Bronchial epithelial cell (primary cell): ENCODE measurements around the gene CYP26B1. TPM values are rescaled to one million over a fixed set of nuclear protein-coding genes. Genes with fewer than 3 reads are reported as not detected.
A peak's percentile ranks its signal among the peaks of the same experiment; 100 is the strongest.

ENCODE experiments used
- DNase-seq: peaks from one replicate; pipeline ENCODE4 v3.0.0-alpha.2; 2010; ENCODE audit warnings: low read depth
- FAIRE-seq: peaks from 2 replicates; lab custom pipeline; 2011; peaks lifted over from hg19 to GRCh38; lab: Jason Lieb, UNC
- H3K27me3 ChIP-seq: 2 replicates; pipeline ENCODE4 v1.5.1; 2011; ENCODE audit warnings: low read length; ENCODE audit not compliant: control insufficient read depth, insufficient read depth
- H3K36me3 ChIP-seq: 2 replicates; pipeline ENCODE4 v1.5.1; 2011; ENCODE audit warnings: low read length; ENCODE audit not compliant: control insufficient read depth, insufficient read depth
- H3K4me3 ChIP-seq: 2 replicates; pipeline ENCODE4 v1.5.1; 2011; ENCODE audit warnings: mild to moderate bottlenecking, low read depth, low read length, control low read depth
- total RNA-seq: library from RNA; depleted of rRNA; stranded (reverse); fragments of >200 nt; gene quantifications from 2 replicates; pipeline ENCODE4 v1.2.1, GENCODE V29; 2014
- TF ChIP-seq, protein P1 (sequence below): IDR thresholded peaks from 2 replicates; pipeline ENCODE4 v1.5.1; 2011; ENCODE audit warnings: mild to moderate bottlenecking, moderate library complexity, low read length, control low read depth, inconsistent platforms; ENCODE audit not compliant: insufficient read depth, severe bottlenecking

CYP26B1 gene
- total RNA-seq, 1 donor from 2014 or later = 0.53 TPM

DNA sequence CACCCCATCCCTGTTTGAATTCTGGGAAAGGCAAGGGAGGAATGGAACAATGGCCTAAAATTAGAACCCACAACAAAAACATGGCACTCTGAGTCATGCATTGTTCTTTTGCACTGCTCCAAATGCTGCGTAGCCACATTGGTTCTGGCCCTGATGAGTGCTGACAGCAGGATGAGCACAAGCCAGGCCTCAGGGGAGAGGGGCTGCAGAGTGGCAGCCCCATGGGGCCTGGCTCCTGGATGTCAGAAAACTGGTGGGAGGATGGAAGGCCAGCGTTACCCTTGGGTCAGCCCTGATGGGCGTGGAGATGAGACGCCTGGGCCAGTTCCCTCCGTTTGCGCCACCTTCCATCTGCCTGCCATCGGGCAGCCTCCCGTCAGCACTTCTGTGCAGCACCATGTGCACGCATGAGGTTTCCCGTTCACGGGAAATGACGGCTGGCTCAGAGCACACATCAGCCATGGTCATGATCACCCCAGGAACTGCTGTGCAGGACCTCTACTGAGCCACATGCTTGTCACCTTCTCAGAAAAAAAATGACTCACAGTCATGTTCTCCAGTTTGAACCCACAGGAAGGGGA is 65.6 kb downstream of the CYP26B1 start:
- no peaks in the 10 kb centered on the region for H3K36me3 ChIP-seq
- TF ChIP-seq, protein P1, sequence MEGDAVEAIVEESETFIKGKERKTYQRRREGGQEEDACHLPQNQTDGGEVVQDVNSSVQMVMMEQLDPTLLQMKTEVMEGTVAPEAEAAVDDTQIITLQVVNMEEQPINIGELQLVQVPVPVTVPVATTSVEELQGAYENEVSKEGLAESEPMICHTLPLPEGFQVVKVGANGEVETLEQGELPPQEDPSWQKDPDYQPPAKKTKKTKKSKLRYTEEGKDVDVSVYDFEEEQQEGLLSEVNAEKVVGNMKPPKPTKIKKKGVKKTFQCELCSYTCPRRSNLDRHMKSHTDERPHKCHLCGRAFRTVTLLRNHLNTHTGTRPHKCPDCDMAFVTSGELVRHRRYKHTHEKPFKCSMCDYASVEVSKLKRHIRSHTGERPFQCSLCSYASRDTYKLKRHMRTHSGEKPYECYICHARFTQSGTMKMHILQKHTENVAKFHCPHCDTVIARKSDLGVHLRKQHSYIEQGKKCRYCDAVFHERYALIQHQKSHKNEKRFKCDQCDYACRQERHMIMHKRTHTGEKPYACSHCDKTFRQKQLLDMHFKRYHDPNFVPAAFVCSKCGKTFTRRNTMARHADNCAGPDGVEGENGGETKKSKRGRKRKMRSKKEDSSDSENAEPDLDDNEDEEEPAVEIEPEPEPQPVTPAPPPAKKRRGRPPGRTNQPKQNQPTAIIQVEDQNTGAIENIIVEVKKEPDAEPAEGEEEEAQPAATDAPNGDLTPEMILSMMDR = no peak
- DNase-seq (no peak), FAIRE-seq (peak; percentile 32)
- no peaks in the 10 kb centered on the region for H3K27me3 ChIP-seq
- no peak overlapping the region for H3K4me3 ChIP-seq

DNA sequence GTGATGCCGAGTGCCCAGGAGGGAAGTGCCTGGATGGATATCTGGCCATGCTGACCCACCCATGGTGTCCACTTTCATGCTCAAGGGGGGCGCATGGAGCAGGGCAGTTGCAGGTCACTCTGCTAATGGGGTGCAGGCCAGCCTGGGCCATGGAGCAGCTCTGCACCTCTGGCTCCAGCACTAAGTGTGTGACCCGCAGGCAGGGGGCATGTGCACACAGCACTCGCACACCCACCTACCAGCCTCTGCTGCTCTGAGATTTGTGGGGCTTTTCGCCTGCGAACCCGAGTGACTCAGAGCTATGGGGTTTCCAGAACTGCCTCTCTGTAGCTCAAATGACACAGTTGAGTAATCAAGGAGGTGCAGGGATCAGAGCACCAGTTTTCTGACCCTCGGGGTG is 66.2 kb downstream of the CYP26B1 start:
- Histone ChIP-seq H3K36me3 (no peaks in the 10 kb centered on the region), H3K27me3 (no peaks in the 10 kb centered on the region), H3K4me3 (no peak overlapping the region)
- TF ChIP-seq, protein P1 = no peak
- no peak for FAIRE-seq
- peak; percentile 25 for DNase-seq

DNA sequence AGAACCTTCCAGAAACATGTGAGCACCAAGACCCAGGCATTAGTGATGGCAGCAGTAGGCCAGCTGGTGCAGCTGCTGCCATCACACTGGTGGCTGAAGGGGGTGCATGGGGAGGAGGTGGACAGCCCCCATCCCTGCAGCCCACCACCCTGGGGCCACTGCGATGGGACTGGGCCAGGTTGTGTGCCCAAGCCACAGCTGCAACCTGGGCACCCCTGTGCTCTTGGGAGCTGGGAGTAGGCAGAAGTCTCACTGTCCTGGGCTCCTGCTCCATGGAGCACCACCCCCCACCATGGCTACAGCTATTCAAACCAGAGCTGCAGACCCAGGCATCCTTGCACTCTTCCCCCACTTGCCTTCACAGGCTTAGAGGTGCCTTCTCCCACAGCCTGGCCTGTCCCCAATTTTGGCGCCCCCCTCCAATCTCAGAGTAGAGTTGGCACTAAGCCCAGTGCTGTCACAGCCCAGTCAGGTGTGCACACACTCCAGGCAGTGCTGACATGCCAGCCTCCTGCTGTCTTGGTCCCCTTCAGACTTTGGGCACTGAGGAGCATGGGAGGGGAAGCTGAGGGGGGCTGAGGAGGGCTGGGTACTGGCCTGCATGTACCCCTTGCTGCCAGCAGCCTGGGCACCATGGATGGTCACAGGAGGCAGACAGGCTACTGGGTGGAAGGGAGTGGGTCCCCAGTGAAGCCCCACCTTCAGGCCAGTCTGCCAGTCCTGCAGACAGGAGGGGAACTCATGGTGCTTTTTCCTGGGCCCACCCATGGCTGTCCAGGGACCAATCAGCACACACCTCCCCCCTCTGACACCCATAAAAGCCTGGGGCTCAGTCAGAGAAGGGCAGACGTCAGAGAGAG is 67.1 kb downstream of the CYP26B1 start:
- Histone ChIP-seq H3K4me3 (no peak overlapping the region), H3K36me3 (no peaks in the 10 kb centered on the region), H3K27me3 (no peaks in the 10 kb centered on the region)
- DNase-seq = no peak
- TF ChIP-seq, protein P1 = no peak
- FAIRE-seq = no peak
